HFF-Myc (cell line): ENCODE data around the gene DENND1B.

ENCODE experiments used
- DNase-seq: peaks from one replicate; pipeline ENCODE4 v3.0.0-alpha.2; 2011; ENCODE audit warnings: low read depth; ENCODE audit errors: extremely low read depth
- H3K4me3 ChIP-seq: replicated peaks from 2 replicates; pipeline ENCODE4 v1.5.1; 2011; ENCODE audit warnings: low read depth, mild to moderate bottlenecking, control low read depth, low read length
- CTCF ChIP-seq: IDR thresholded peaks from 2 replicates; pipeline ENCODE4 v1.5.1; 2012; ENCODE audit warnings: mild to moderate bottlenecking, low read depth, low read length, control low read depth; ENCODE audit errors: missing control alignments

Gene DENND1B

GRCh38 chr1:197786280-197786679, 11.0 kb upstream of the DENND1B start:
- no peak overlapping the region for H3K4me3 ChIP-seq
- no peak for DNase-seq
- no peak for TF ChIP-seq CTCF

- no peak for DNase-seq
These were observed 8.2 kb upstream of the DENND1B start for GRCh38 chr1:197783510-197783948.

GRCh38 chr1:197782722-197783360, 7.6 kb upstream of the DENND1B start:
- no peak for DNase-seq
- no peak overlapping the region for H3K4me3 ChIP-seq
- TF ChIP-seq CTCF: no peak

More at GRCh38 chr1:197783510-197783948, 8.2 kb upstream of the DENND1B start:
- no peak for TF ChIP-seq CTCF
- no peak overlapping the region for H3K4me3 ChIP-seq

- no peak for DNase-seq
- TF ChIP-seq CTCF: no peak
- H3K4me3 ChIP-seq: no peak overlapping the region
These were observed 6.9 kb upstream of the DENND1B start for GRCh38 chr1:197781968-197782721.

GRCh38 chr1:197779921-197780320, 4.6 kb upstream of the DENND1B start:
- no peak for TF ChIP-seq CTCF
- H3K4me3 ChIP-seq: no peak overlapping the region
- no peak for DNase-seq

- no peak for DNase-seq
- TF ChIP-seq CTCF: no peak
- H3K4me3 ChIP-seq: no peak overlapping the region
These were observed 3.2 kb upstream of the DENND1B start for GRCh38 chr1:197778366-197778945.
